Measurements from ENCODE around the gene YRDC.

GRCh38 chr1:37825506-37825905 is 17.5 kb upstream of the YRDC start:
- no peak for TF ChIP-seq CTCF (IDR thresholded peaks at IDR 0.05)
- TF ChIP-seq POLR2A (IDR thresholded peaks at IDR 0.05) = no peak

All from esophagus squamous epithelium (tissue), 4 donors.